HG03060 (cell line): ENCODE measurements around the gene ANKS1B.
A peak's percentile ranks its signal among the peaks of the same experiment; 100 is the strongest.

ENCODE experiments used
- ATAC-seq: cut with Tn5 transposase; IDR thresholded peaks from one replicate; pipeline ENCODE4 v1.9.1; 2021; ENCODE audit warnings: low read depth, moderate number of reproducible peaks; ENCODE audit not compliant: unreplicated experiment

ANKS1B gene

GRCh38 chr12:99151744-99152143 is 833.0 kb downstream of the ANKS1B start:
- ATAC-seq = no peak

GRCh38 chr12:99147130-99147529 is 837.6 kb downstream of the ANKS1B start:
- ATAC-seq = no peak

- no peak for ATAC-seq
Measured at GRCh38 chr12:99146730-99147129, 838.0 kb downstream of the ANKS1B start.

GRCh38 chr12:99146185-99146584 is 838.6 kb downstream of the ANKS1B start:
- ATAC-seq = no peak

- ATAC-seq = no peak
Measured at GRCh38 chr12:99142651-99143050, 842.1 kb downstream of the ANKS1B start.

- ATAC-seq = no peak
Measured at GRCh38 chr12:99140017-99140720, 844.6 kb downstream of the ANKS1B start.

GRCh38 chr12:99138393-99138792 is 846.3 kb downstream of the ANKS1B start:
- ATAC-seq = no peak

GRCh38 chr12:99137124-99137855 is 847.4 kb downstream of the ANKS1B start:
- ATAC-seq = no peak

- no peak for ATAC-seq
Measured at GRCh38 chr12:99136516-99136915, 848.2 kb downstream of the ANKS1B start.

GRCh38 chr12:99135376-99135775 is 849.4 kb downstream of the ANKS1B start:
- no peak for ATAC-seq

GRCh38 chr12:99133401-99133800 is 851.3 kb downstream of the ANKS1B start:
- no peak for ATAC-seq

GRCh38 chr12:99131751-99132199 is 853.0 kb downstream of the ANKS1B start:
- no peak for ATAC-seq

- ATAC-seq = peak; percentile 97
Measured at GRCh38 chr12:99130808-99131553, 853.8 kb downstream of the ANKS1B start.

- no peak for ATAC-seq
Measured at GRCh38 chr12:99128246-99128802, 856.4 kb downstream of the ANKS1B start.

- no peak for ATAC-seq
Measured at GRCh38 chr12:99122959-99123358, 861.8 kb downstream of the ANKS1B start.

- ATAC-seq = no peak
Measured at GRCh38 chr12:99122496-99122895, 862.2 kb downstream of the ANKS1B start.

GRCh38 chr12:99121546-99121945 is 863.2 kb downstream of the ANKS1B start:
- ATAC-seq = no peak

- ATAC-seq = no peak
Measured at GRCh38 chr12:99119943-99120342, 864.8 kb downstream of the ANKS1B start.

- no peak for ATAC-seq
Measured at GRCh38 chr12:99119449-99119848, 865.3 kb downstream of the ANKS1B start.

- no peak for ATAC-seq
Measured at GRCh38 chr12:99111600-99111999, 873.1 kb downstream of the ANKS1B start.

- no peak for ATAC-seq
Measured at GRCh38 chr12:99110868-99111267, 873.9 kb downstream of the ANKS1B start.
